Naive thymus-derived CD4-positive, alpha-beta T cell (primary cell): Measurements from ENCODE around the gene APOA1. TPM values are rescaled to one million over a fixed set of nuclear protein-coding genes. Genes with fewer than 3 reads are reported as not detected.
A peak's percentile ranks its signal among the peaks of the same experiment; 100 is the strongest.

Source experiments
- ATAC-seq: fragments of 150-1000 bp; cut with Tn5 transposase; 2 replicates; pipeline ENCODE4 v1.10.0; 2021; ENCODE audit warnings: mild to moderate bottlenecking, moderate library complexity
- CTCF ChIA-PET: fragments of 350-600 bp; sonication (Branson Sonifier 250); formaldehyde crosslinking; loops from one replicate; lab custom pipeline; 2021; ENCODE audit warnings: antibody characterized with exemption; lab: Charles Lee
- POLR2A ChIA-PET: fragments of 350-600 bp; sonication (Branson Sonifier 250); formaldehyde crosslinking; loops from one replicate; lab custom pipeline; 2021; ENCODE audit warnings: antibody characterized with exemption, inconsistent platforms; lab: Charles Lee
- DNase-seq, 9 donors: peaks; one replicate each; pipeline versions ENCODE4 v3.0.0 to v3.0.0-alpha.2; 2020 to 2022; ENCODE audit warnings: mixed read lengths in 1 of 9
- H3K27ac ChIP-seq: one replicate; pipeline ENCODE4 v1.7.0; 2013; ENCODE audit warnings: mild to moderate bottlenecking, low read depth, low read length, moderate library complexity
- H3K27me3 ChIP-seq, 2 donors: one replicate each; pipeline ENCODE4 v1.7.0; 2013; ENCODE audit warnings: low read length in 2 of 2, mild to moderate bottlenecking in 2 of 2, moderate library complexity in 2 of 2; ENCODE audit not compliant: control insufficient read depth in 2 of 2, insufficient read depth in 2 of 2
- H3K36me3 ChIP-seq, 3 experiments: 1 replicate in 2 of 3; 2 replicates in 1 of 3; pipeline ENCODE4 v1.7.0; 2013; ENCODE audit warnings: low read length in 3 of 3, mild to moderate bottlenecking in 3 of 3, moderate library complexity in 1 of 3; ENCODE audit not compliant: insufficient read depth in 3 of 3, control insufficient read depth in 2 of 3
- H3K4me1 ChIP-seq, 2 donors: one replicate each; pipeline ENCODE4 v1.7.0; 2013; ENCODE audit warnings: low read length in 2 of 2, mild to moderate bottlenecking in 2 of 2, moderate library complexity in 1 of 2; ENCODE audit not compliant: control insufficient read depth in 2 of 2, insufficient read depth in 2 of 2
- H3K4me3 ChIP-seq: 2 replicates; pipeline ENCODE4 v1.7.0; 2013; ENCODE audit warnings: mild to moderate bottlenecking, low read length
- H3K9me3 ChIP-seq, 3 experiments: 1 replicate in 2 of 3; 2 replicates in 1 of 3; pipeline ENCODE4 v1.7.0; 2013; ENCODE audit warnings: low read length in 3 of 3; ENCODE audit not compliant: control insufficient read depth in 2 of 3
- H3K27ac Mint-ChIP-seq, 9 donors: one replicate each; pipeline ENCODE4 v1.8.0; 2020 to 2022; ENCODE audit warnings: mixed read lengths in 9 of 9, mild to moderate bottlenecking in 8 of 9, moderate library complexity in 5 of 9, inconsistent platforms in 2 of 9
- H3K27me3 Mint-ChIP-seq, 5 donors: one replicate each; pipeline ENCODE4 v1.8.0; 2021 to 2022; ENCODE audit warnings: mixed read lengths in 5 of 5, mild to moderate bottlenecking in 1 of 5
- H3K36me3 Mint-ChIP-seq, 5 donors: one replicate each; pipeline ENCODE4 v1.8.0; 2020 to 2022; ENCODE audit warnings: mixed read lengths in 5 of 5, mild to moderate bottlenecking in 3 of 5, inconsistent platforms in 1 of 5
- H3K4me1 Mint-ChIP-seq, 7 donors: one replicate each; pipeline ENCODE4 v1.8.0; 2020 to 2022; ENCODE audit warnings: mixed read lengths in 7 of 7, mild to moderate bottlenecking in 3 of 7, inconsistent platforms in 1 of 7
- H3K4me3 Mint-ChIP-seq, 10 donors: one replicate each; pipeline ENCODE4 v1.8.0; 2020 to 2022; ENCODE audit warnings: mild to moderate bottlenecking in 10 of 10, mixed read lengths in 10 of 10, moderate library complexity in 6 of 10, inconsistent platforms in 2 of 10
- H3K9me3 Mint-ChIP-seq, 11 donors: one replicate each; pipeline ENCODE4 v1.8.0; 2020 to 2022; ENCODE audit warnings: mixed read lengths in 11 of 11, mild to moderate bottlenecking in 4 of 11, inconsistent platforms in 1 of 11, moderate library complexity in 1 of 11
- intact Hi-C, 2 donors: fragments of 100-400 bp; cut with micrococcal nuclease; formaldehyde crosslinking; loops; one replicate each; pipeline ENCODE4 v1.15.1; 2023
- polyA plus RNA-seq, 2 donors: library from polyadenylated mRNA; unstranded; fragments of 300-500 nt; fragmentation: Illumina TruSeq; gene quantifications; one replicate each; pipeline ENCODE4 v1.2.3, GENCODE V29; 2021
- total RNA-seq, 6 experiments: library from RNA in 5 of 6; stranded (reverse) in 5 of 6; gene quantifications; 1 replicate in 5 of 6; 2 replicates in 1 of 6; pipeline ENCODE4 v1.2.3 and lab custom pipeline; 2021 to 2026

Gene APOA1
- total and polyA plus RNA-seq, 7 experiments from 2014 or later: 0.24 to 0.70 (median 0.51) TPM; not detected in 2

- POLR2A ChIA-PET: interaction anchor here (1.1 to 1.2 kb wide), 2 partner anchors 10 to 257 kb away, joined by 3 to 4 read pairs; no protein-coding TSS in a partner anchor
- ATAC-seq (no peak), DNase-seq (no peak)
- peaks cover 35 to 48% of the 10 kb centered on the region in 2 donors for H3K4me1 ChIP-seq
- H3K27ac ChIP-seq: no peak overlapping the region
- H3K4me3 Mint-ChIP-seq: no peak overlapping the region
- H3K27me3 Mint-ChIP-seq: no peaks in the 10 kb centered on the region
- H3K27ac Mint-ChIP-seq: peak overlapping the region in 2 of 9 donors; percentile 2 to 49
- H3K9me3 Mint-ChIP-seq: no peaks in the 10 kb centered on the region
- no peak overlapping the region for H3K4me3 ChIP-seq
- CTCF ChIA-PET: interaction anchor here (3.7 kb wide), 1 partner anchor 14 kb away, joined by 15 read pairs; no protein-coding TSS in a partner anchor
- H3K36me3 ChIP-seq: peaks cover 4 to 48% (median 20%) of the 10 kb centered on the region in 3 experiments
- no peaks in the 10 kb centered on the region for H3K27me3 ChIP-seq
- peaks cover 12 to 38% (median 26%) of the 10 kb centered on the region in 5 donors for H3K36me3 Mint-ChIP-seq
- H3K9me3 ChIP-seq: no peaks in the 10 kb centered on the region
- intact Hi-C loops: no loop called here
- peaks cover 36 to 51% (median 49%) of the 10 kb centered on the region in 7 donors for H3K4me1 Mint-ChIP-seq
Observed at GRCh38 chr11:116849486-116849885, 12.1 kb upstream of the APOA1 start.

GRCh38 chr11:116849060-116849459 lies 11.6 kb upstream of the APOA1 start:
- POLR2A ChIA-PET: interaction anchor here (1.1 to 1.2 kb wide), 3 partner anchors 9 to 257 kb away, joined by 3 to 4 read pairs (median 3); no protein-coding TSS in a partner anchor
- no peaks in the 10 kb centered on the region for H3K9me3 Mint-ChIP-seq

GRCh38 chr11:116847612-116848011 lies 10.2 kb upstream of the APOA1 start:
- peaks cover 17 to 33% (median 30%) of the 10 kb centered on the region in 7 donors for H3K4me1 Mint-ChIP-seq
- CTCF ChIA-PET: interaction anchor here (3.7 kb wide), 1 partner anchor 12 kb away, joined by 15 read pairs; no protein-coding TSS in a partner anchor
- no peak for DNase-seq
- peak overlapping the region in 1 of 9 donors; percentile 46 for H3K27ac Mint-ChIP-seq
- Histone ChIP-seq H3K36me3 (peaks cover 4 to 56% (median 20%) of the 10 kb centered on the region in 3 experiments), H3K9me3 (no peaks in the 10 kb centered on the region), H3K4me1 (peaks cover 18 to 31% of the 10 kb centered on the region in 2 donors), H3K27ac (no peak overlapping the region), H3K27me3 (no peaks in the 10 kb centered on the region), H3K4me3 (no peak overlapping the region)
- no peak for ATAC-seq
- no peaks in the 10 kb centered on the region for H3K9me3 Mint-ChIP-seq
- H3K27me3 Mint-ChIP-seq: no peaks in the 10 kb centered on the region
- POLR2A ChIA-PET: interaction anchor here (0.7 to 1.4 kb wide), 2 partner anchors 12 to 52 kb away, joined by 3 read pairs; no protein-coding TSS in a partner anchor
- no peak overlapping the region for H3K4me3 Mint-ChIP-seq
- intact Hi-C loops: no loop called here
- H3K36me3 Mint-ChIP-seq: peaks cover 12 to 45% (median 30%) of the 10 kb centered on the region in 5 donors

More at GRCh38 chr11:116849060-116849459, 11.6 kb upstream of the APOA1 start:
- Histone ChIP-seq H3K36me3 (peaks cover 4 to 49% (median 20%) of the 10 kb centered on the region in 3 experiments), H3K27me3 (no peaks in the 10 kb centered on the region), H3K4me3 (no peak overlapping the region), H3K9me3 (no peaks in the 10 kb centered on the region), H3K4me1 (peaks cover 31 to 44% of the 10 kb centered on the region in 2 donors), H3K27ac (no peak overlapping the region)
- Mint-ChIP-seq H3K36me3 (peaks cover 12 to 38% (median 26%) of the 10 kb centered on the region in 5 donors), H3K27ac (no peak overlapping the region), H3K4me3 (no peak overlapping the region), H3K27me3 (no peaks in the 10 kb centered on the region), H3K4me1 (peaks cover 32 to 47% (median 44%) of the 10 kb centered on the region in 7 donors)
- DNase-seq (no peak), ATAC-seq (no peak)
- intact Hi-C loops: no loop called here
- CTCF ChIA-PET: interaction anchor here (3.7 kb wide), 1 partner anchor 13 kb away, joined by 15 read pairs; no protein-coding TSS in a partner anchor

GRCh38 chr11:116844722-116845121 lies 7.3 kb upstream of the APOA1 start:
- H3K4me3 Mint-ChIP-seq: no peak overlapping the region
- ATAC-seq (no peak), DNase-seq (no peak)
- Histone ChIP-seq H3K9me3 (no peaks in the 10 kb centered on the region), H3K27me3 (no peaks in the 10 kb centered on the region), H3K4me1 (peaks cover 0 to 3% of the 10 kb centered on the region in 2 donors), H3K27ac (no peak overlapping the region), H3K4me3 (no peak overlapping the region), H3K36me3 (peaks cover 4 to 56% (median 20%) of the 10 kb centered on the region in 3 experiments)
- peaks cover 12 to 38% (median 23%) of the 10 kb centered on the region in 5 donors for H3K36me3 Mint-ChIP-seq
- no peak overlapping the region for H3K27ac Mint-ChIP-seq
- no peaks in the 10 kb centered on the region for H3K9me3 Mint-ChIP-seq
- POLR2A ChIA-PET: no interaction called here
- intact Hi-C loops: no loop called here
- H3K27me3 Mint-ChIP-seq: no peaks in the 10 kb centered on the region
- CTCF ChIA-PET: interaction anchor here (1.4 kb wide), 1 partner anchor 261 kb away, joined by 5 read pairs; no protein-coding TSS in a partner anchor
- peaks cover 0 to 8% (median 3%) of the 10 kb centered on the region in 7 donors for H3K4me1 Mint-ChIP-seq

GRCh38 chr11:116843661-116844060 lies 6.2 kb upstream of the APOA1 start:
- peaks cover 4 to 45% (median 20%) of the 10 kb centered on the region in 3 experiments for H3K36me3 ChIP-seq
- H3K9me3 ChIP-seq: no peaks in the 10 kb centered on the region
- H3K4me3 ChIP-seq: no peak overlapping the region
- ATAC-seq (no peak), DNase-seq (no peak)
- peaks cover 0 to 6% (median 0%) of the 10 kb centered on the region in 7 donors for H3K4me1 Mint-ChIP-seq
- H3K27ac Mint-ChIP-seq: peak overlapping the region in 1 of 9 donors; percentile 9
- H3K27ac ChIP-seq: no peak overlapping the region
- no peak overlapping the region for H3K4me3 Mint-ChIP-seq
- H3K36me3 Mint-ChIP-seq: peaks cover 12 to 35% (median 20%) of the 10 kb centered on the region in 5 donors
- H3K27me3 ChIP-seq: no peaks in the 10 kb centered on the region
- intact Hi-C loops: no loop called here
- H3K27me3 Mint-ChIP-seq: no peaks in the 10 kb centered on the region
- H3K4me1 ChIP-seq: no peaks in the 10 kb centered on the region
- H3K9me3 Mint-ChIP-seq: no peaks in the 10 kb centered on the region
- CTCF ChIA-PET: interaction anchor here (0.7 kb wide), 1 partner anchor 20 kb away, joined by 3 read pairs; no protein-coding TSS in a partner anchor
- POLR2A ChIA-PET: interaction anchor here (0.7 to 1.5 kb wide), 3 partner anchors 10 to 39 kb away, joined by 3 read pairs; no protein-coding TSS in a partner anchor

- peaks cover 12 to 35% (median 20%) of the 10 kb centered on the region in 5 donors for H3K36me3 Mint-ChIP-seq
- ChIA-PET CTCF (no interaction called here), POLR2A (interaction anchor here (0.6 to 1.5 kb wide), 2 partner anchors 10 to 307 kb away, joined by 3 read pairs; no protein-coding TSS in a partner anchor)
- H3K9me3 Mint-ChIP-seq: no peaks in the 10 kb centered on the region
- H3K4me3 Mint-ChIP-seq: no peak overlapping the region
- H3K4me1 ChIP-seq: no peaks in the 10 kb centered on the region
- peaks cover 4 to 41% (median 20%) of the 10 kb centered on the region in 3 experiments for H3K36me3 ChIP-seq
- no peak overlapping the region for H3K27ac ChIP-seq
- intact Hi-C loops: no loop called here
- H3K27me3 Mint-ChIP-seq: no peaks in the 10 kb centered on the region
- peak overlapping the region in 1 of 9 donors; percentile 19 for H3K27ac Mint-ChIP-seq
- no peaks in the 10 kb centered on the region for H3K9me3 ChIP-seq
- H3K4me1 Mint-ChIP-seq: peaks cover 0 to 11% (median 0%) of the 10 kb centered on the region in 7 donors
- no peaks in the 10 kb centered on the region for H3K27me3 ChIP-seq
- ATAC-seq (no peak), DNase-seq (no peak)
- no peak overlapping the region for H3K4me3 ChIP-seq
Observed at GRCh38 chr11:116842909-116843308, 5.5 kb upstream of the APOA1 start.
